ENCODE data around the gene TTC23. TPM values are rescaled to one million over a fixed set of nuclear protein-coding genes. Genes with fewer than 3 reads are reported as not detected.

TTC23 gene
- total and polyA plus RNA-seq, 9 of the 15 experiments (the other 6 are each of a cell fraction or from before 2014, with no cell fraction given), result 0.41 to 4.5 (median 2.5) TPM

GRCh38 chr15:99109555-99110021, 139.8 kb downstream of the TTC23 start:
- ChIA-PET CTCF (ENCODE audit: low intra/inter-chr PET ratio) (no interaction called here), POLR2A (interaction anchor here (0.5 to 1.2 kb wide), 3 partner anchors 8 to 310 kb away, joined by 3 to 6 read pairs (median 3); no protein-coding TSS in a partner anchor)
- Histone ChIP-seq H3K36me3 (ENCODE audit: control insufficient read depth, insufficient read depth, low read length) (no peaks in the 10 kb centered on the region), H3K4me1 (replicated peaks in 1 of 2; ENCODE audit: control insufficient read depth in 2 of 2, insufficient read depth in 2 of 2, low read length in 2 of 2) (peaks cover 0 to 11% of the 10 kb centered on the region in 2 experiments; a peak in 2 of 5 replicates), H3K9ac (ENCODE audit: insufficient read depth in 1 of 2, low read depth in 2 of 2, low read length in 2 of 2) (no peak overlapping the region), H3K79me2 (ENCODE audit: control insufficient read depth, insufficient read depth, low read length) (no peaks in the 10 kb centered on the region), H3K9me3 (replicated peaks; ENCODE audit: control insufficient read depth, insufficient read depth, low read depth, low read length) (no peaks in the 10 kb centered on the region), H3K9me1 (ENCODE audit: control insufficient read depth, insufficient read depth, low read length) (no peaks in the 10 kb centered on the region), H3K4me3 (no peak overlapping the region), H3K4me2 (ENCODE audit: insufficient read depth, low read length) (no peak overlapping the region), H3K27me3 (ENCODE audit: control insufficient read depth in 2 of 2, insufficient read depth in 2 of 2, low read length in 2 of 2) (peaks cover 7 to 39% of the 10 kb centered on the region in 2 experiments; a peak in 4 of 5 replicates), H2AFZ (ENCODE audit: low read depth, low read length) (no peak overlapping the region), H3K27ac (ENCODE audit: extremely low read depth, low read depth, low read length) (no peak overlapping the region), H4K20me1 (replicated peaks; ENCODE audit: control insufficient read depth, insufficient read depth, low read length) (no peaks in the 10 kb centered on the region)
- FAIRE-seq, result no peak
- no peak for DNase-seq (ENCODE audit: extremely low read depth in 1 of 4, low spot score in 3 of 4)
- in situ Hi-C loops (cut with MboI), result no loop called here
- ATAC-seq, result no peak
- no peak for TF ChIP-seq GATAD2A (IDR thresholded peaks at IDR 0.05)
- TF ChIP-seq ZNF347 (CRISPR knock-in tag; IDR thresholded peaks at IDR 0.05; ENCODE audit: low read depth), result no peak
- TF ChIP-seq TCF3 (CRISPR knock-in tag; IDR thresholded peaks at IDR 0.05), result no peak
- no peak for TF ChIP-seq ZNF232 (CRISPR knock-in tag; IDR thresholded peaks at IDR 0.05)
- TF ChIP-seq IFI16 (CRISPR knock-in tag; IDR thresholded peaks at IDR 0.05), result no peak
- TF ChIP-seq SNRNP70 (optimal IDR thresholded peaks at IDR 0.05; ENCODE audit: low read depth, low read length), result no peak
- no peak for TF ChIP-seq SMC3 (conservative IDR thresholded peaks at IDR 0.05; ENCODE audit: insufficient read depth, low read depth, low read length)
- no peak for TF ChIP-seq HMG20A (CRISPR knock-in tag; conservative IDR thresholded peaks at IDR 0.05)
- TF ChIP-seq TAF1 (IDR thresholded peaks at IDR 0.05; ENCODE audit: control insufficient read depth, extremely low read depth, insufficient read depth, low read length, severe bottlenecking), result no peak
- TF ChIP-seq SMARCB1 (IDR thresholded peaks at IDR 0.05; ENCODE audit: insufficient read length, low read depth), result no peak
- no peak for TF ChIP-seq ZBTB43 (CRISPR knock-in tag; IDR thresholded peaks at IDR 0.05)
- TF ChIP-seq MAFF (IDR thresholded peaks at IDR 0.05; ENCODE audit: low read length), result no peak
- TF ChIP-seq ZBTB12 (CRISPR knock-in tag; IDR thresholded peaks at IDR 0.05), result no peak
- 10% methylated on average over 10 of the region's 10 CpGs for WGBS (ENCODE audit: insufficient coverage, low coverage, missing lambda C conversion rate)
- BruUV-seq (replicated peaks), result no TSS peak
- intact Hi-C loops (cut with micrococcal nuclease), result no loop called here

All from K562 (cell line).